ENCODE results near the gene PKDREJ.

Gene PKDREJ

DNA sequence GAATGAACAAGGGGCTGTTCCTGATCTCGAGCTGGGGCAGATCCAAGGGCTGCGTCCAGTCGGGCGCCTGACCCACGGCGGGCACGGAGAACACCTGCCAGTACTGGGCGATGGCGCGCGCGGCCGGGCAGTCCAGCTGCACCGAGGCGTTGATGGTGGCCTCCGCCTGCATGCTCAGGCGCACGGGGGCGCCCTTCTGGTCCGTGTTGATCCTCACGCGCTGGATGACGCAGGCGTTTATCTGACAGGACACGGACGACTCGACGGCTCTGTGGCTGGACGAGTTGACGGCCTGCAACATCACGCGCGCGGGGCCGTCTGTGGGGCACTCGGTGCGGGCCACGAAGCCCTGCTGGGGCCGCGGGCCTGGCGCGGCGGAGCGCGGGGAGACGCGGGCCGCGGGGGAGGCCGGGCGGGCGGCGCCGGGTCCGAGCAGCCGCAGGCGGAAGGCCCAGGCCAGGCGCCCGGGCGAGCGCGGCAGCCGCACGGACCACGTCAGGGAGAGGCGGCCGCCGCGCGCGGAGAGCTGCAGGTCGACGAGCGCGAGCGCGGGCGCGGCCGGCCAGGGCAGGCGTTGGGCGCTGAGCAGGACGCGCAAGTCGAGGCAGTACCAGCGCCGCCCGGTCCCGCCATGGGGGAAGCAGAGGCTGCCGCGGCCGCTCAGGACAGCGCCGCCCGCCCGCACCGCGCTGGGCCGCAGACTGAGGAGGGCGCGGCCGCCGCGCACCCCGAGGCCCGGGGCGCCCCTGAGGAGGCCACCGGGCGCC is 511 bp downstream of the PKDREJ start:
- H3K4me1 ChIP-seq = peaks cover 4 to 22% (median 8%) of the 10 kb centered on the region in 10 experiments; a peak in 15 of 20 replicates
- no peak overlapping the region for H3K4me2 ChIP-seq
- no peak overlapping the region for H3K9ac ChIP-seq
- TF ChIP-seq Cebpa-rat (IDR thresholded peaks at IDR 0.05) = no peak
- H3K4me3 ChIP-seq = no peak overlapping the region
- peaks cover 4 to 13% (median 5%) of the 10 kb centered on the region in 11 experiments; a peak in 13 of 22 replicates for H3K27me3 ChIP-seq
- no peak overlapping the region for H3K27ac ChIP-seq
- H3K9me3 ChIP-seq (replicated peaks in 1 of 11) = peaks cover 62 to 93% (median 87%) of the 10 kb centered on the region in 11 experiments
- peaks cover 0 to 8% (median 0%) of the 10 kb centered on the region in 11 experiments; a peak in 3 of 22 replicates for H3K36me3 ChIP-seq
- H4K20me1 ChIP-seq = no peaks in the 10 kb centered on the region

DNA sequence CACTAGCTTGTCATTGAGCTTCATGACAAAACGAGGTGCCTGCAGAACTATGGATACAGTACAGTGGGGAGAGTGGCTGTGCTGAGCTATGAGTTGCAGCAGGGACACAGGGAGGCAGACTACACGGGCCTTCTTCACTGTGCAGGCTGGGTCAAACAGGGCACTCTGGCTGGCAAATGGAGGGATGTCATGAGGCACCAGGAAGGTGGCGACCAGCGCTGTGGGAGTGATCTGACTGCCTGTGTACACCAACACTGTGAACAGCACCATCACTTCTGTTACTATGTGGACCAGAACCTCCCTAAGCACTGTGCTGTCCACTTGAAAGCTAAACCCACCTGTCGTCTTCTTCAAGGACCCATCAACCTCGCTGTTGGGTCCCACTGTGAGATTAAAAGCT is 3.1 kb downstream of the PKDREJ start:
- no peak for TF ChIP-seq Cebpa-rat (IDR thresholded peaks at IDR 0.05)
- H3K9ac ChIP-seq = no peak overlapping the region
- H3K9me3 ChIP-seq (replicated peaks in 1 of 11) = peaks cover 65 to 89% (median 80%) of the 10 kb centered on the region in 11 experiments
- H3K4me3 ChIP-seq = no peak overlapping the region
- H4K20me1 ChIP-seq = no peaks in the 10 kb centered on the region
- peaks cover 0 to 3% (median 0%) of the 10 kb centered on the region in 11 experiments; a peak in 2 of 22 replicates for H3K36me3 ChIP-seq
- H3K27me3 ChIP-seq = no peaks in the 10 kb centered on the region
- peaks cover 0 to 15% (median 3%) of the 10 kb centered on the region in 10 experiments; a peak in 10 of 20 replicates for H3K4me1 ChIP-seq
- H3K4me2 ChIP-seq = no peak overlapping the region; a peak in 1 of 22 replicates
- H3K27ac ChIP-seq = no peak overlapping the region

DNA sequence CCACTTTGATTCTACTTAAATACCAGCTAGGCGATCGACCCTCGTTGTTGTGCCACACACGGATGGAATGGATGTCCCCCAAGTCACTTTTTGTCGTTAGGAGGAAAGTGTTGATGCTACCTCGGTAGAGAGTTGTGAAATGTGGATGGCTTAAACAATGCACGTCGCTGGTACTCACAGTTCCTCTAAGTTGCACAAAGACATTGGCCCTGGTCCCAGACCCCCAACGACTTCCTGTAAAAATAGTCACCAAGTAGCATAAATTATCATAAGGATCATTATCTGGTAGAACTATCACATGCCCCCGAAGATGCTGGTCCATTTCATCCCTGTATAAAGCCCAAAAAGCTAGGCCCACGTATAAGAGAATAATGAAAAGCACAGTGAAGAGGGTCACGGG is 3.8 kb downstream of the PKDREJ start:
- Histone ChIP-seq H4K20me1 (no peaks in the 10 kb centered on the region), H3K4me3 (no peak overlapping the region), H3K27me3 (no peaks in the 10 kb centered on the region), H3K4me2 (peak overlapping the region in 4 of 11 experiments; percentile 20 to 45 (median 31); a peak in 6 of 22 replicates), H3K9ac (no peak overlapping the region), H3K36me3 (no peaks in the 10 kb centered on the region; a peak in 2 of 22 replicates), H3K9me3 (replicated peaks in 1 of 11) (peaks cover 58 to 85% (median 73%) of the 10 kb centered on the region in 11 experiments), H3K27ac (no peak overlapping the region), H3K4me1 (peaks cover 0 to 18% (median 9%) of the 10 kb centered on the region in 10 experiments; a peak in 17 of 20 replicates)
- TF ChIP-seq Cebpa-rat (IDR thresholded peaks at IDR 0.05) = no peak

DNA sequence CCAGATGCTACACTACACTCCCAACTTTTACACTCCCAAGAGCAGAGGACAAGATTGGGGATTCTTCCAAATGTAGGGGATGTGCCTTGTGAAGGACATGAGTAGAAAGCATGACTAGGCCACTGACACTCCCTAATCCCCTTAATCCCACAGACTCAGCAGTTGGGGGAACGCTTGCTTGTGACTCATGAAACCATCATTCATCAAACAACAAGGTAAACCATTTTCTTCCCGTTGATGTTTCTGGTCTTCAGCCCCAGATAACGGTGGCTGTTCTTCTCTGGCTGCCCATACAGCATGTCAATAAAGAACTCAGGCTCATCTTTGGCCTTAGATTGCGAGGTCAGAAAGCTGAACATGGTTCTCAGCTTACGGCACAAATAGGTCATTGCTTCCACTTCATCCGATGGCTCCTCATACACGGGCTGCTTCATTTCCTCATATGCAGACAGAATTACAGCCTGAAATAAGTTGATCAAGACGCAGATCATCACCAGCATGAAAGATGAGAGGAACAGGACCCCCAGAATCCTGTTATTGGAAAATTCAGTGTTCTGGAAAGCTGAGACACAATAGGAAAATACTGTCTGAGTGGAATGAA is 6.7 kb downstream of the PKDREJ start:
- peaks cover 29 to 59% (median 44%) of the 10 kb centered on the region in 11 experiments for H3K9me3 ChIP-seq (replicated peaks in 1 of 11)
- no peak overlapping the region for H3K4me2 ChIP-seq
- no peak overlapping the region for H3K4me3 ChIP-seq
- no peaks in the 10 kb centered on the region for H4K20me1 ChIP-seq
- no peaks in the 10 kb centered on the region for H3K36me3 ChIP-seq
- H3K27me3 ChIP-seq = no peaks in the 10 kb centered on the region
- H3K27ac ChIP-seq = no peak overlapping the region
- TF ChIP-seq Cebpa-rat (IDR thresholded peaks at IDR 0.05) = no peak
- H3K9ac ChIP-seq = no peak overlapping the region
- peaks cover 7 to 22% (median 12%) of the 10 kb centered on the region in 10 experiments; a peak in 19 of 20 replicates for H3K4me1 ChIP-seq

DNA sequence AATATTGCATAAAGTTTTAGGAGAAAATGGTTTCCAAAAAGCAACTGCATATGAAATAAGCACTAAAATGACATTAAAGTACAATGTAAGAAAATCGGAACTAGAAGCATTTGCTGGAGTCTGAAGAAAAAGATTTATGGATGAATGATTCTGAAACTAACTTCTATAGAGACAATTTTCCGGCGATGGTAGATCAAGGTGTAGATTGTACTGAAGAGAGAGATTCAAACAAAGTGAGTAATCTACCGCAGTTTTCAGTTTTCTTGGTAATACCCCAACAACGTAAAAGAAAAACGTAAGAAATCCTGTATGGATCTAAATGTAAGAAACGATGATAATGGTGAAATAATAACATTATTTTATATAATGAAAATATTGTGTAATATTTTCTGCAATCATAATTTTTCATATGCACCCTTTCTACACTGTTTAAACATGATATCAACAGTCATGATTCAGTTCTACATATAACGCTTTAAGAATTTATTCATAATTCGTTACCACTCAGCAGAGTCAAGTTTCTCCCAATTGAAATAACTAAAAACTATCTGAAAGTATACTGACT is 11.2 kb downstream of the PKDREJ start:
- H3K4me2 ChIP-seq = peak overlapping the region in 5 of 11 experiments; percentile 84 to 99 (median 96); a peak in 6 of 22 replicates
- 0 out of 22 replicates have a peak, but pooled peaks cover 0 to 1% (median 0%) of the 10 kb centered on the region in 11 experiments for H3K36me3 ChIP-seq
- H3K27me3 ChIP-seq = no peaks in the 10 kb centered on the region
- TF ChIP-seq Cebpa-rat (IDR thresholded peaks at IDR 0.05) = no peak
- H3K4me1 ChIP-seq = peaks cover 27 to 50% (median 43%) of the 10 kb centered on the region in 10 experiments
- H4K20me1 ChIP-seq = no peaks in the 10 kb centered on the region
- peaks cover 0 to 25% (median 5%) of the 10 kb centered on the region in 11 experiments; a peak in 13 of 22 replicates for H3K9me3 ChIP-seq (replicated peaks in 1 of 11)
- H3K27ac ChIP-seq = no peak overlapping the region
- no peak overlapping the region for H3K4me3 ChIP-seq
- no peak overlapping the region for H3K9ac ChIP-seq

DNA sequence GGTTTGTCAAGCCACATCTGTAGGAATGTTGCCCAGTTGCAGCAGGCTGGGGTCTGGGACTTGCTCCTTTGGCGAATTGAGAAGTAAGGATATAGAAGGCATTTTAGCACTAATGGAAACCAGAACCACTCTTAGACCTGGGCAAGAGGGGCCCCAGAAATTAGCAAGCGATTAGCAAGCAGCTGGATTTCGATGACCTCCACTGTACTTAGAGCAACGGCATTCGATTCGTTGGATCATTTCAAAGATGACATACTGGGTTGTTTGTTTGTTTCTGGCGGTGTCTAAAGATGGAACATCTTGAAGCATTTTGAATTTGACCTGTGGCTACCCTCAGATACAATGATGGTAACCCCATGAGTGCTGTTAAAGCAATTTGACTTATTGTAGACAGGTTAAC is 11.9 kb downstream of the PKDREJ start:
- Histone ChIP-seq H3K9ac (peak overlapping the region in 9 of 11 experiments; percentile 81 to 94 (median 86); a peak in 13 of 22 replicates), H3K36me3 (peaks cover 0 to 7% (median 0%) of the 10 kb centered on the region in 11 experiments; a peak in 1 of 22 replicates), H3K4me2 (peak overlapping the region; percentile 84 to 99 (median 94)), H3K27ac (peak overlapping the region in 3 of 11 experiments; percentile 90 to 93 (median 91); a peak in 6 of 22 replicates), H3K4me3 (peak overlapping the region in 9 of 10 experiments; percentile 68 to 80 (median 73); a peak in 13 of 20 replicates), H4K20me1 (no peaks in the 10 kb centered on the region), H3K9me3 (replicated peaks in 1 of 11) (peaks cover 0 to 19% (median 0%) of the 10 kb centered on the region in 11 experiments; a peak in 11 of 22 replicates), H3K4me1 (peaks cover 27 to 56% (median 47%) of the 10 kb centered on the region in 10 experiments), H3K27me3 (no peaks in the 10 kb centered on the region)
- TF ChIP-seq Cebpa-rat (IDR thresholded peaks at IDR 0.05) = no peak

DNA sequence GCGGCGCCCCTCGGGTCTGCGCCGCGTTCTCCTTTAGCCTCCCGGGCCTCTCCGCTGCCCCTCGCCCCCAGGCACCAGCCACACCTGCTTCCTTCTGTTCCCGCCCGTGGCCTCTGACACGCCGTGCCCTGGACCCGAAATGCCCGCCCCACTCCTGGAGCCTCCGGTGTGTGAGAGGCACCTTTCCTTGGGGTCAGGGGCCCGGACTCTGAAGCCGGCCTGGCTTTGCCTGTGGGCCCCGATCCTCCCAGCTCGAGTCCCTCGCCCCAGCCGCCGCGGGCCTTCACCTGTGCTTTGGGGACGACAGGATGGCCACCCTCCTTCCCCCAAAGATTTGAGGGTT is 12.4 kb downstream of the PKDREJ start:
- H3K27ac ChIP-seq = peak overlapping the region; percentile 72 to 93 (median 90)
- peaks cover 0 to 14% (median 0%) of the 10 kb centered on the region in 11 experiments; a peak in 10 of 22 replicates for H3K9me3 ChIP-seq (replicated peaks in 1 of 11)
- H3K4me1 ChIP-seq = peaks cover 27 to 61% (median 51%) of the 10 kb centered on the region in 10 experiments
- H3K4me2 ChIP-seq = peak overlapping the region; percentile 84 to 99 (median 94)
- H3K4me3 ChIP-seq = peak overlapping the region; percentile 66 to 80 (median 72)
- H3K9ac ChIP-seq = peak overlapping the region; percentile 81 to 94 (median 88)
- no peaks in the 10 kb centered on the region for H3K27me3 ChIP-seq
- no peak for TF ChIP-seq Cebpa-rat (IDR thresholded peaks at IDR 0.05)
- no peaks in the 10 kb centered on the region for H4K20me1 ChIP-seq
- H3K36me3 ChIP-seq = peaks cover 0 to 7% (median 0%) of the 10 kb centered on the region in 11 experiments; a peak in 1 of 22 replicates

DNA sequence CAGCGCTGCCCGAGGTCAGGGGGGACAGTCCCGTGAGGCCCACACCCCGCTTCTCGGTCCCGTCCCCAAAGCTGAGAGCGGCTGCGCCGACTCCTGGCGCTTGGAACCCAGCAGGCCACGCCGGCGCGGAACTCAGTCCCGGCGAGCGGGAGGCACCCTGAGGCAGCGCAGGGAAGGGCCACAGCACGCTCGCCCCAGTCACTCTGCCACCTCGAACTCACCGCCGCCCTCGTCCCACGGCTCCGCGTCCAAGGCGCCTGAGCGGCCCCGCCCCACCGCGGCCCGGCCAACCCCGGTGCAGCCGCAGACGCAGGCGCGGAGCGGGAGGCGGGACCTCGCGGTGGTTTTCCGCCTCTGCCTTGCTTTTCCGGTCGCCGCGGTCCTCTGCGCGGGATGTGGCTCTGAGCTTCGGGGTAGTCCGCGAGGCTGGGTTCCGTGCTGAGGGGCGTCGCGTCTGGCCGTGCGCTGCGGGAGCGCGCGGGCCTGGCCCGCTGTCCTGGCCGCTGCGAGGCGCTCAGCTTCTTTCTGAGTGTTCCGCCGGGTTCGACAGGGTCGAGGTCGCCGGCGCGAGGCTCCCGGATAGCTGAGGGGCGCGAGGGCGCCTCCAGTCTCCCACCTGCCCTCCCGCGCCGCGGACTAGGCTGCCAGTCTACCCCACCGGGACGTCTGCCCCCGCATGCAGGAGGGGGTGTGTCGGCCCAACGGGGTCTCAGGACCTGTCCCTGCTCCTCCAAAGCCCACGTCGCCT is 12.9 kb downstream of the PKDREJ start, which contains the start of gene CDPF1:
TSS of gene CDPF1 (minus strand) at position 259 of the 748 bp plus-strand sequence. CDS start 2,009 bp downstream, outside the sequence.
- peaks cover 27 to 66% (median 56%) of the 10 kb centered on the region in 10 experiments for H3K4me1 ChIP-seq
- H3K27ac ChIP-seq = peak within 1 kb of the TSS; percentile 72 to 93 (median 90)
- peaks cover 0 to 13% (median 0%) of the 10 kb centered on the region in 11 experiments; a peak in 10 of 22 replicates for H3K9me3 ChIP-seq (replicated peaks in 1 of 11)
- peak within 1 kb of the TSS; percentile 66 to 80 (median 72) for H3K4me3 ChIP-seq
- peak within 1 kb of the TSS; percentile 84 to 99 (median 94) for H3K4me2 ChIP-seq
- no peaks in the 10 kb centered on the region for H3K27me3 ChIP-seq
- H4K20me1 ChIP-seq = peaks cover 0 to 3% (median 0%) of the 10 kb centered on the region in 11 experiments; a peak in 1 of 22 replicates
- peaks cover 0 to 9% (median 0%) of the 10 kb centered on the region in 11 experiments; a peak in 5 of 22 replicates for H3K36me3 ChIP-seq
- TF ChIP-seq Cebpa-rat (IDR thresholded peaks at IDR 0.05) = no peak
- peak within 1 kb of the TSS; percentile 81 to 94 (median 88) for H3K9ac ChIP-seq

Data from BLaER1 treated with 17β-estradiol and CSF1 and Interleukin-3, amounts not matched to agents 10 nM and 100 nM (cell line).